ENCODE data around the gene FAM13A.

DNA sequence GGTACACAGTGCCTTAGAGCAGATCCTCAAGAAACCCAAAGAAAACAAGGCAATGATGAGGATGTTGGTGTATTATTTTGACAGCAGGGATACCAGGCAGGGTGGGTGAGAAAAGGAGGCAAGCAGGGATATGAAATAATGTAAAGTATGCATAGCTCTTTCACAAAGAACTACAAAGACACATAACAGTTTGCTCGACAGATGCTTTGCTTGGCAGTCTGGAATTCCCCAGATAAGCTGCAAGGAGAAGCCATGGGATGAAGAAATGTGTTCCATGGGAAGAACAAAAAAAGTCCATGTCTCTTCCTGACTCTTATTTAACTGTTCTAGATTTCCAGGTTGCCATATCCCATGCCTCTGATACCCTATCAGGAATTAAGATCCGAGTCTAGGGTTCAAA, 75.4 kb downstream of the FAM13A start:
- TF ChIP-seq EZH2 (IDR thresholded peaks at IDR 0.05) (no peak), CTCF (IDR thresholded peaks at IDR 0.05) (no peak), EZH2phosphoT487 (IDR thresholded peaks at IDR 0.05) (no peak)

Measured in neural progenitor cell (in vitro differentiated cells).